Upper lobe of left lung (tissue), 4 donors: Measurements from ENCODE around the gene LGALS9.

Experiments used
- CTCF ChIP-seq, 6 experiments: fragments of 450-650 bp in 4 of 6; fragments of 200-600 bp in 2 of 6; sonication (generic) in 2 of 6; IDR thresholded peaks; one replicate each; pipeline ENCODE4 v1.5.1; 2016 to 2019; ENCODE audit warnings: antibody characterized with exemption in 6 of 6
- POLR2AphosphoS5 ChIP-seq, 2 donors: sonication (generic); formaldehyde crosslinking; IDR thresholded peaks; one replicate each; pipeline ENCODE4 v1.5.1; 2017; ENCODE audit warnings: antibody characterized with exemption in 2 of 2

- TF ChIP-seq POLR2AphosphoS5 (IDR thresholded peaks at IDR 0.05) (no peak), CTCF (IDR thresholded peaks at IDR 0.05) (no peak)
Observed at GRCh38 chr17:27669136-27669535, 38.1 kb downstream of the LGALS9 start.
